GM12875 (cell line): ENCODE data around the gene SOX6.

ENCODE experiments used
- H3K4me3 ChIP-seq: one replicate; pipeline ENCODE4 v1.5.1; 2011; ENCODE audit warnings: low read depth, low read length, control low read depth
- CTCF ChIP-seq: IDR thresholded peaks from 2 replicates; pipeline ENCODE4 v1.5.1; 2011; ENCODE audit warnings: low read depth, mild to moderate bottlenecking, control low read depth, inconsistent platforms, low read length, moderate library complexity, borderline replicate concordance; ENCODE audit not compliant: insufficient read depth

The SOX6 gene

GRCh38 chr11:16041207-16041606 is 315.1 kb downstream of the SOX6 start:
- no peak overlapping the region for H3K4me3 ChIP-seq
- TF ChIP-seq CTCF: no peak

- no peak overlapping the region for H3K4me3 ChIP-seq
- TF ChIP-seq CTCF: no peak
Observed at GRCh38 chr11:16040151-16040550, 316.2 kb downstream of the SOX6 start.

GRCh38 chr11:16037179-16037578 is 319.2 kb downstream of the SOX6 start:
- TF ChIP-seq CTCF: no peak
- H3K4me3 ChIP-seq: no peak overlapping the region

GRCh38 chr11:16036218-16036617 is 320.1 kb downstream of the SOX6 start:
- TF ChIP-seq CTCF: no peak
- H3K4me3 ChIP-seq: no peak overlapping the region

- no peak for TF ChIP-seq CTCF
- no peak overlapping the region for H3K4me3 ChIP-seq
Observed at GRCh38 chr11:16034074-16034473, 322.3 kb downstream of the SOX6 start.

- H3K4me3 ChIP-seq: no peak overlapping the region
- no peak for TF ChIP-seq CTCF
Observed at GRCh38 chr11:16032974-16033373, 323.4 kb downstream of the SOX6 start.

- H3K4me3 ChIP-seq: no peak overlapping the region
- TF ChIP-seq CTCF: no peak
Observed at GRCh38 chr11:16031210-16031609, 325.1 kb downstream of the SOX6 start.
